GM12872 (cell line): ENCODE data around the gene MAP3K5.

Source experiments
- TF ChIP-seq, protein P1 (sequence below): IDR thresholded peaks from 3 replicates; pipeline ENCODE4 v1.5.1; 2011; ENCODE audit warnings: low read depth, mild to moderate bottlenecking, low read length, moderate library complexity; ENCODE audit not compliant: insufficient read depth

Gene MAP3K5

DNA sequence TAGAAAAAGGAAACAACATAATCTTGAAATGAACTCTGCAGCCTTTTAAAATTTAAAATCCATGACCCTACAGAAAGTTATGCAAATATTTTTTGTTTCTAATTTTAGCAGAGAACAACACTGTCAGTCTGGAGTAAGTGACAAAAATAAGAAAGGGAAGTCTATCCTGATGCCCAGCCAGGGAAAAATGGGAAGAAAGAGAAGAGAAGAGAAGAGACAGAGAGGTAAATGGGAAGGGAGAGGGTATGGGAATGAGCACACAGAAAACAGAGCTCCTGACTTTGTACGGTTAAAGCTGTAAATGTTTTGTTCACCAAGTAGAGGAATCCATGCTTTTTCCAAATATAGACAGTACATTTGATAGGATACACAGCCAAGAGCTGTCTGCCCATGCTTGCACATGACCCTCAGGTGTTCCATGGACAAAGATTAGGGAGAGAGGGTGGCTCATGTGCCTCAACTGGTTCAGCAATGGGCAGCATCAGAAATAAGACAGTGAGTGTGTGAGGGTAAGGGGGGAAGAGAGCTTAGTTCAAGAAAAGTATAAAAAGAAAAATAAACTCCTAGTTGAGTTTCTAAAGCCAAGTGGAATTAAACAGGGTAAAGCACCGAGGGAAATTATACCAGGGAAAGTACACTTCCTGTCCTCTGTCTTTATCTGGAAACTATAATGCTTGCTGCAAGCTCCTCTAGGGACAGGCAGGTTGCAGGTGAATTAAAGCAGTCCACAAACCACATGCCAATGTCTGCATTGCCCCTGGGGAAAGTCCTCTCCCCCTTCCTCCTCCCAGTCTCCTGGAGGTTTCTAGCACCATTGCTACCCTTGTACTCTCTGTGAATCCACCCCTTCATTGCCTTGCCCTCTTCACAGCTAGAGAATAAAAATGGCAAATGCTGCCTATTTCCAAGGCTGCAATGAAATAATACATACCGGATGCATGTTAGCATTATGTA is 30.0 kb downstream of the MAP3K5 start:
- TF ChIP-seq, protein P1, sequence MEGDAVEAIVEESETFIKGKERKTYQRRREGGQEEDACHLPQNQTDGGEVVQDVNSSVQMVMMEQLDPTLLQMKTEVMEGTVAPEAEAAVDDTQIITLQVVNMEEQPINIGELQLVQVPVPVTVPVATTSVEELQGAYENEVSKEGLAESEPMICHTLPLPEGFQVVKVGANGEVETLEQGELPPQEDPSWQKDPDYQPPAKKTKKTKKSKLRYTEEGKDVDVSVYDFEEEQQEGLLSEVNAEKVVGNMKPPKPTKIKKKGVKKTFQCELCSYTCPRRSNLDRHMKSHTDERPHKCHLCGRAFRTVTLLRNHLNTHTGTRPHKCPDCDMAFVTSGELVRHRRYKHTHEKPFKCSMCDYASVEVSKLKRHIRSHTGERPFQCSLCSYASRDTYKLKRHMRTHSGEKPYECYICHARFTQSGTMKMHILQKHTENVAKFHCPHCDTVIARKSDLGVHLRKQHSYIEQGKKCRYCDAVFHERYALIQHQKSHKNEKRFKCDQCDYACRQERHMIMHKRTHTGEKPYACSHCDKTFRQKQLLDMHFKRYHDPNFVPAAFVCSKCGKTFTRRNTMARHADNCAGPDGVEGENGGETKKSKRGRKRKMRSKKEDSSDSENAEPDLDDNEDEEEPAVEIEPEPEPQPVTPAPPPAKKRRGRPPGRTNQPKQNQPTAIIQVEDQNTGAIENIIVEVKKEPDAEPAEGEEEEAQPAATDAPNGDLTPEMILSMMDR: no peak

DNA sequence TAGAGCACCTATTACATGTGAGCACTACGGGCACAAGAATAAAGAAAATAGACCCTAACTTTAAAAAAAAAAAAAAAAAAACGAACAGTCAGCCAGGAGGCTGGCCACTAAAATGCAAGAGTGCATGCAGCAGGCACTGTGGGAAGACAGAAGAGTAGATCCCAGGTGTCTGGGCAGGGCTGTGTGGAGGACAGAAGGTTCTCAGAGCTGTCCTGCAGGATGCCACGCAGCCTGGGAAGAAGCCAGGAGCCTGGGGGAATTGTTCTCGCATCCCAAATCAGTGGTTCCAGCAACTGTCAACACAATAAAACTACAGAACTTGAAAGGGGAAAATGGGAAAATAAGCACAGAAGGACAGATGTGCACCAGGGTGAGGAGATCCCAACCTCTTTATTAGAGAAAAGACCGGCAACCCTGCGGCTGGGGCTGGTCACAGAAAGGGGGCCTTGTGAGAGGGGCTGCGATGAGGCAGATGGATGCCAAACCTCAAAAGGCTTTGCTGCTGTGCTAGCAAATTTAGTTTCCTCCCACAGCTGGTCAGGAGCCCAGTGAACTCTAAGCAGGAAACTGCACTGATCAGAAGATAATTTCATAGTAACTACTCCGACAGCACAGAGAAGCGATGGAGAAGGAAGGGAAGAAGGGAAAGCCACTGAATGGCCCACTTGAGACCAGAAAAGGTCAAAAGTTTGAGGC is 30.9 kb downstream of the MAP3K5 start:
- TF ChIP-seq, protein P1: no peak

DNA sequence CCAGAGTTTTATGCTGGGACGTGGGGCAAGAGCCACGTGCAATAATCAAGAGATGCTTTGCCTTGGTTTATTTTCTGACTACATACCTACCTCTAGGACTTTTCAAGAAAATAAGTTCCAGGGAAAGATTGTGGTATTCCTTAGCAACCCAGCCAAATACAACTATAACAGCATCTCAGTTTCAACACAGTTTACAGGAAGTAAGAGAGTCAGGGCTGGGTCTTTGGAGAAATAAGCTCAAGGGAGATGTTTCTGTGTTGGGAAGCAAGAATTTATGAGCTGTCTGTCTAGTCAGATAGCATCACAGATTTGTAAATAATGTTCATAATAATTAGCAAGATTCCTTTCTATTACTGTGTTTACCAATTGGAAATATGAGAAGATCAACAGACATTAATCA is 35.1 kb downstream of the MAP3K5 start:
- TF ChIP-seq, protein P1: no peak

DNA sequence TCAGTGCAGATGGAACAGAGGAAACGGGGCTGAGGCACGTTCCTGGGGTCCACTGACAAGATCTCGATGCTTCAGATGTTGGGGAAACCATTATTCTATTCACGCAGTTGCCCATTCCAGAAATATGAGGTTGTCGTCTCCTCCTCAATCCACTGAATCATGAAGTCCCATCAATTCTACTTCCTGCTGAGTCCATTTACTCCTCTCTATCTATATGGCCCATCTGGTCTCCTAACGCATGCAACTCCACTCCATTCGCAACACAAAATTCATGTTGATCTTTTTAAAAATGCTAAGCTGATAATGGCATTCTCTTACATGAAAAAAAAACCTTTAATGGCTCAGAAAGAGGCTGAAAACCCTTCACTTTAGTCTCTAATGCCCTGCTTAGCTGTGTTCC is 37.5 kb downstream of the MAP3K5 start:
- TF ChIP-seq, protein P1: no peak

DNA sequence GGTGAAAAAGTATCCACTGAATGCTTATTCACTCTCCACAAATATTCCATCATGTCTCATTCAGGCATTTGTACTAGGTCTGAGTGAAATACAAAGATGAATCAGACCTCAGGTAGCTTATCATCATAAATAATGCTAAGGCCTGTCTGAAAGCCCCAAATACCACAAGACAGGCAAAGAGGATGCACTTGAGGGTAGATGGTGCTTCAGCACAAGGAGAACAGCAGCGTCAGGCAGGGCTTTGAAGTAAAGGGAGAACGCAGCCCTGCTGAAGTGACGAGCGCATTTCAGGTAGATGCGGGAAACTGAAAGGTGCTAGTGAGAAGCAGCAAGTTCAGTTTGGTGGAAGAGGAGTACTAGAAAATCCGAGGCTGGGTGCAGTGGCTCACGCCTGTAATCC is 38.7 kb downstream of the MAP3K5 start:
- TF ChIP-seq, protein P1: no peak

DNA sequence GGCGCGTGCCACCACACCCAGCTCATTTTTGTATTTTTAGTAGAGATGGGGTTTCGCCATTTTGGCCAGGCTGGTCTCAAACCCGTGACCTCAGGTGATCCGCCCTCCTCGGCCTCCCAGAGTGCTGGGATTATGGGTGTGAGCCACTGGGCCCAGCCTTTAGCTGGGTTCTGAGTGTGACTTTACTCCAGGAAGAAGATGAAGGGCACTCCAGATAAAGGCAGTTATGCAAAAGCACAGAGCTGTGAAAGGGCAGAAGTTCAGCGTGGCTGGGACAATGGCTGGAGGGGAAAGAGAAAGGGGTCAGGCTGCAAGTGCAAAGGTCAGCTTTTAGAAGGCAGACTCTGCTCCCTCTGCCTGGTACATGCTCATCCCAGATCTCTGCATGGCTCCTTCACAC is 39.7 kb downstream of the MAP3K5 start:
- TF ChIP-seq, protein P1: no peak

DNA sequence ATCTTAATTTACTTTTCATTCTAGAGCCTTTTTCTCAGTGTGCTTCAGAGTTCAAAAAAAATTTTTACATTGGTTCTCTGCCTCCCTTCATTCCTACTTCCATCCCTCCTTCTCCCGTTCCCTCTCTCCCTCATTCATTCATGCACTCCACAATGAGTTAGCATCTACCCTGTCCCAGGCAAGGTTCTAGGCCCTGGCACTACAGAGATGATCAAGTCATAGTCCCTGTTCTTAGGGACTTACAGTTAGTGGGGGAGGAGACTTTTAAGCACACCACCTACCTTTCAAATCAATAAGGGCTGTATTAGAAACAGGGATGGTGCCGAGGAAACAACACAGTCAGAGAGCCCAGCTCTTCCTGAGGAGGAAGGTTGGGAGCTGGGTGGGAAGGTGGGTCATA is 40.3 kb downstream of the MAP3K5 start:
- TF ChIP-seq, protein P1: no peak
